HG03342 (cell line): Measurements from ENCODE around the gene CDC20.
A peak's percentile ranks its signal among the peaks of the same experiment; 100 is the strongest.

Experiments used
- ATAC-seq: cut with Tn5 transposase; IDR thresholded peaks from one replicate; pipeline ENCODE4 v1.9.1; 2021; ENCODE audit warnings: mild to moderate bottlenecking, moderate library complexity; ENCODE audit not compliant: unreplicated experiment

Gene CDC20

GRCh38 chr1:43327549-43328292 is 31.1 kb upstream of the CDC20 start:
- no peak for ATAC-seq

GRCh38 chr1:43329995-43330751 is 28.6 kb upstream of the CDC20 start:
- ATAC-seq: no peak

- no peak for ATAC-seq
Measured at GRCh38 chr1:43331688-43332087, 27.1 kb upstream of the CDC20 start.

GRCh38 chr1:43334453-43335205 is 24.2 kb upstream of the CDC20 start:
- ATAC-seq: no peak

- ATAC-seq: no peak
Measured at GRCh38 chr1:43337588-43337987, 21.2 kb upstream of the CDC20 start, which contains the start of gene MPL. MPL (plus strand) TSS chr1:43337818; CDS start chr1:43337849, 31 bp downstream.

GRCh38 chr1:43338001-43338400 is 20.8 kb upstream of the CDC20 start:
- no peak for ATAC-seq

GRCh38 chr1:43339584-43340232 is 19.1 kb upstream of the CDC20 start:
- ATAC-seq: no peak

GRCh38 chr1:43340559-43340958 is 18.2 kb upstream of the CDC20 start:
- ATAC-seq: no peak

- ATAC-seq: no peak
Measured at GRCh38 chr1:43344267-43344850, 14.4 kb upstream of the CDC20 start.

GRCh38 chr1:43345120-43345519 is 13.7 kb upstream of the CDC20 start:
- ATAC-seq: no peak

- ATAC-seq: no peak
Measured at GRCh38 chr1:43346636-43347035, 12.1 kb upstream of the CDC20 start.

- ATAC-seq: no peak
Measured at GRCh38 chr1:43348343-43348808, 10.4 kb upstream of the CDC20 start.

GRCh38 chr1:43348809-43349593 is 9.8 kb upstream of the CDC20 start:
- ATAC-seq: peak; percentile 73

GRCh38 chr1:43349594-43350306 is 9.0 kb upstream of the CDC20 start:
- no peak for ATAC-seq

- ATAC-seq: no peak
Measured at GRCh38 chr1:43350976-43351375, 7.8 kb upstream of the CDC20 start.

- ATAC-seq: no peak
Measured at GRCh38 chr1:43351421-43352350, 7.1 kb upstream of the CDC20 start.

- no peak for ATAC-seq
Measured at GRCh38 chr1:43352351-43352705, 6.5 kb upstream of the CDC20 start.

GRCh38 chr1:43352881-43353280 is 5.9 kb upstream of the CDC20 start:
- ATAC-seq: no peak
